HG03378 (cell line): ENCODE results near the gene SNX15.
"Not testable (repeated sequence)": the region's sequence is repeated elsewhere in the genome, so short reads cannot be mapped to it uniquely, and the experiment has no call there.

Experiments used
- ATAC-seq: cut with Tn5 transposase; IDR thresholded peaks from one replicate; pipeline ENCODE4 v1.9.1; 2021; ENCODE audit warnings: mild to moderate bottlenecking, moderate library complexity; ENCODE audit not compliant: unreplicated experiment

The SNX15 gene, protein sequence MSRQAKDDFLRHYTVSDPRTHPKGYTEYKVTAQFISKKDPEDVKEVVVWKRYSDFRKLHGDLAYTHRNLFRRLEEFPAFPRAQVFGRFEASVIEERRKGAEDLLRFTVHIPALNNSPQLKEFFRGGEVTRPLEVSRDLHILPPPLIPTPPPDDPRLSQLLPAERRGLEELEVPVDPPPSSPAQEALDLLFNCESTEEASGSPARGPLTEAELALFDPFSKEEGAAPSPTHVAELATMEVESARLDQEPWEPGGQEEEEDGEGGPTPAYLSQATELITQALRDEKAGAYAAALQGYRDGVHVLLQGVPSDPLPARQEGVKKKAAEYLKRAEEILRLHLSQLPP

DNA sequence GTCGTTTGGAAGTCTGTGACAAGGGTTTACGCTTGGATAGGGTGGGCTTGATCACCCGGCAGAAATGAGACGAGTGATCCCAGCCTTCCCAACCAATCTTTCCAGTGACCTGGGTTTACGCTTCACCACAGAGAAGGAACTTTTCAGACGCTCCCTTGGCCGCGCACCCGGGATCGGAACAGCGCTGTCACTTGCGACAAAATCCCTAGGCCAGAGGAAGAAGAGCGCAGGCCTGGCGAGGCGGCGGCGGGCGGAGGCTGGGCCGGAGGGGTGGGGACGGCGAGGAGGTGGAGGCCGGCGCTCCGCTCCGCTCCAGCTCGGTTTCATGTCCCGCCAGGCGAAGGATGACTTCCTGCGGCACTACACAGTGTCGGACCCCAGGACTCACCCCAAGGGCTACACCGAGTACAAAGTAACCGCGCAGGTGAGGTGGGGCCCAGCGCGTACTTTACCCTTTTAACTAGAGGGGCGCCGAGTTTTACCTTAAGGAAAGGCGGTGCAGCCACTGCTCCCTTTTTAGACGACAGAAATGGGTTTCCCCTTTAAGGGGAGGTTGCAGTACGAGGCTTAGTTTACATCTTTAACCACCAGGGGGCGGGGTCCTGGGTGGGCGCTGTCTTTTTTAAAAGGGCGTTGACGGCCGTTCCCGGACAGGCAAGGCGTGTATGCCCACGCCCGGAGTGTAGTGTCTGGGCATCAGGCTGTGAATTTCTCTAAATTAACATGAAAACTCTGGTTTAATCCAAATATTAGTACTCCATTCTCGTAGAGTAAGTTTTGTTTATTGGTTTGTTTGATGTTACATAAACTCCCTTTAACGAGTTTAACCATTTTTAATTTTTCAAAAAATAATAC lies at the start of gene SNX15:
SNX15 (plus strand) TSS at position 227 of the 855 bp plus-strand sequence; CDS start at position 326, 99 bp downstream.
- ATAC-seq = peak; percentile 85

DNA sequence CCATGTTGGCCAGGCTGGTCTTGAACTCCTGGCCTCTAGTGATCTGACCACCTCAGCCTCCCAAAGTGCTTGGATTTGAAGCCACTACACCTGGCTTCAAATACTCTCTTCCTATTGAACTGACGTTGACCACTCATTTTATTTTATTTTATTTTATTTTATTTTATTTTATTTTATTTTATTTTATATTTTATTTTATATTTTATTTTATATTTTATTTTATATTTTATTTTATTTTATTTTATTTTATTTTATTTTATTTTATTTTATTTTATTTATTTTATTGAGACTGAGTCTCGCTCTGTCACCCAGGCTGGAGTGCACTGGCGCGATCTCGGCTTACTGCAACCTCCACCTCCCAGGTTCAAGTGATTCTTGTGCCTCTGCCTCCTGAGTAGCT lies 43.9 kb upstream of the SNX15 start:
- not testable (repeated sequence) for ATAC-seq

DNA sequence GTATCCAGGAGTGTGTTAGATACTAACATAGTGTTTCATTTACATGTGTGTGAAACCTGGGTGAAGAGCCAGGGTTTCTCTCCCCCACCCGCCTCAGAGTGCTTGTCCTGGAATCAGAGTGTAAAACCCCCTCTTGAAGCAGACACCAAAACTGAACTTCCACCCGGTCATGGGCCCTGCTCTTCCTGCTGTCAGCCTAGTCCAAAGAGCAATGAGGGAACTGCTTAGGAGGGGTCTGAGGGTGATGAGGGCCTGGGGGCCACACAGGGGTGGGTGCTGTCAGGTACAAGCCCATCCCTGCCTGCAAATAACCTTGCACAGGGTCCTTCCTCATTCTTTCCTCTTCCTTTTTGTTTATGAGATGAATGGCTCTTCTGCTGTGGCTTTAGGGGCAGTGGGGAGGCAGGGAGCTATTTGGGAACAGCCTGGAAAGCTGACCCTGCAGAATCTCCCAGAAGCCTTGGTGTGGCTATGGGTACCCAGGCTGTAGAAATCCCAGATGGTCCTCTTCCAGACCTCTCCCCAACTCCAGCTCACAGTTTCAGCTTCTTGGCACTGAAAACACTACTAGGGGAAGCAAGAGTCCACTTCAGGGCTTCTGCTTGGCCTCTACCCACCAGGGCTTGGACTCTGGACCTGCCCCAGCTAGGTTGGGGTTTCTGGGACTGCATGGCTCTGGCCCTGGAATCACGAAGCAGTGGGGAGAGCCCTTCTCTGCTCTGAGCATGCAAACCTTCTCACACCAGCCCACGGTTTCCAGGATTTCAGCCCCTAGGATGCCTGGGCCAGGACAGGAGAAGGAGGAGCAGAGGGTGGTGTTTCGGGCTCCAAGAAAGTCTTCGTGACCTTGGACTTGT lies 39.0 kb upstream of the SNX15 start:
- ATAC-seq = no peak

DNA sequence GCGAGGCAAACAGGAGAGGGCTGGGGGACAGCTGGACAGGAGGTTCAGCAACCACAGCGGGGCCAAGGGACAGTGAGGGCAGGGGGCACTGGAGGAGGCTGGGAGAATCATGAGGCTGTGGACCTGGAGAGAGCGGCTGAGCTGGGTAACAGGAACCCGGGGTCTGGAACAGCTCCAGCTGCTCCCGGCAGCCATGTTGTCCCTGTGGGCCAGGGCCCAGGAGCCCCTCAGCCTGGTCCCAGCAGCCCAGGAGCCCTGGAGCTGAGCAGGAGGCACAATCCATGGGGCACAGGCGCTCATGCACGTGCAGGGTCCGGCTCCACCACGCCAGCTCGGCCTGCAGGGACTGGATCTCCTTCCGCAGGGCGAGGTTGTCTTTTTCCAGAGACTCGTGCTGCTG lies 37.8 kb upstream of the SNX15 start:
- ATAC-seq = no peak

DNA sequence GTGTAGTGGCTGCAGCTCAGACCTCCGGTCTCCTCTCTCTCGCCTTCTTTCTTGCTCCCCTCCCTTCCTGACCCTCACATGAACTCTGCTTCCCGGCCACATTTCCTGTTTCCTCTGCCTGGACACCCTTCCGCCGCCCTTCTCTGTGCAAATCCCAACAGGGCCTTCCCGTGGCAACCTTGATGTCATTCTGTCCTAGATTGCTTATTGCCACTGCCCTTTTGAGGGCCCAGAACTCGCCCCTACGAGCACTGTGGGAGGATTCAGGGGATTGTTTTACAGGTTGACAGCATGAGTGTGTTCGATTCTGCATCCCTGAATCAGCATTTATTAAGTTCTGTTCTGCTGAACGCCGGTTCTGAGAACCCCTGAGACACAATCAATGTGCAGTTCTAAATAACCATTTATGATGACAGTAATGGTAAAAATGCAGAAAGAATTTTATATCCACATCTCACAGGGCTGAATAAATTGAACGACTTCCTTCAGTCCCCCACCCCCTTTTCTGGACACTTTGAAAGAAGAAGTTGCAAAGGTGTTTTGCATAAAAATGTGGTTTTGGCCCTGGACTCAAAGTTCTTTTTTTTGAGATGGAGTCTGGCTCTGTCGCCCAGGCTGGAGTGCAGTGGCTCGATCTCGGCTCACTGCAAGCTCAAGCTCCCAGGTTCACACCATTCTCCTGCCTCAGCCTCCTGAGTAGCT lies 36.9 kb upstream of the SNX15 start:
- ATAC-seq = no peak

DNA sequence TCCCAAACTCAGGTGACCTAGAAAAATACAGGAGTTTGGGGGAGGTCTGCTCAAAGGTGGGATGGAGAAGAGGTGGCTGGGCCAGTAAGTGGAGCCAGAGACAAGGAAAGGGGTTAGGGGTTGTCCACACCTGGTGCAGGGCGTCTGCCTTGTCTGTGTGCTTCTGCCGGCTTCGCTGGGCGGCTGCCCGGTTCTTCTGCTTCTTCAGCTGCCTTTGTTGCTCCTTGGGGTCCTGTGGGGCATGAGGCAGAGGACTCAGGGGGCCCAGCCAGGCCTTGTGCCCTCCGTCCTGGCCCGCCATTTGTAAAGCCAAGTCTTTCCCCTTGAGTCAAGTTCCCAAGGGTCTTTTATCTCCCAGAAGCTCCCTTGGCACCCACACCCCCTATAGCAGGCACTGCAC lies 32.9 kb upstream of the SNX15 start:
- no peak for ATAC-seq

DNA sequence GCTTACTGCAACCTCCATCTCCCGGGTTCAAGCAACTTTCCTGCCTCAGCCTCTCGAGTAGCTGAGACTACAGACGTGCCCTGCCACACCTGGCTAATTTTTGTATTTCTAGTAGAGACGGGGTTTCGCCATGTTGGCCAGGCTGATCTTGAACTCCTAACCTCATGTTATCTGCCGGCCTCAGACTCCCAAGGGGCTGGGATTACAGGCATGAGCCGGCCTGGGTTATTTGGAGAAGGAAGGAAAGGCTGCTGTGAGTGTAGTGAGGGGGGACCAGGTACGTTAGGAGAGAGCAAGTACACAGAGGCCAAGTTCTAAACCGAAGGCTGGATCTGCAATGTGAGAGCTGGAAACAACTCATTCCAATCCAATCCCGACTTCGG lies 30.9 kb upstream of the SNX15 start:
- ATAC-seq = no peak

DNA sequence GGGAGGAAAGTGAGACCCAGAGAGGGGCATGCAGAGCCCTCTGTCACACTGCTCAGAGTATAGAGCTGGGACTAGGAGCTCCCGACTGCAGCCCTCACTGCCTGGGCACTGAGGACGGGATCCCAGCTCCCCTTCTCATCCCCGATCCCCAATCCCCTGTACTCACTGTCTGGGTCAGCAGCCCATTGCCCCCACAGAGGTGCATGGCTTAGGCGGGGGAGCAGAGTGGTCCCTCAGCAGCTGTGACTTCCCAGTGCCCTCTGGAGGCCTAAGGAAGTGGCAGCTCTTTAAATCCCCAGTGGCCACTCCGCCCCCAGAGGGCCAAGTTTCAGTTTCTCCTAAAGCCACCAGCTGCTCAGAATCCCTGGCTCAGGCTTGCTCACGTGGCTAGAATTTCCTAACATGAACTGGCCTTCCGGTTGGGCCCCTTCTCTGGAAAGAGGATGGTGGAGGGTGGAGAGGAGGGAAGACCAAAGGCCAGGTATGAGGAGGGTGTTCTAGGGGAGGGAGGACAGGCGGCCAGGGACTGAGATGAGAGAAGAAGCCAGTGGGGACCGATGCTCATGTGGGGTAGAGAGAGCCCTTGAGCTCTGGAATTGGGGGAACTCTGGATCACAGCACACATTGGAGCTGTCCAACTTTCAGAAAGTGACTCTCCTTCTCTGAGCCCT lies 30.4 kb upstream of the SNX15 start, which contains the start of gene BATF2:
BATF2 (minus strand) TSS at position 262 of the 671 bp plus-strand sequence; CDS start at position 205, 57 bp downstream.
- ATAC-seq = no peak

DNA sequence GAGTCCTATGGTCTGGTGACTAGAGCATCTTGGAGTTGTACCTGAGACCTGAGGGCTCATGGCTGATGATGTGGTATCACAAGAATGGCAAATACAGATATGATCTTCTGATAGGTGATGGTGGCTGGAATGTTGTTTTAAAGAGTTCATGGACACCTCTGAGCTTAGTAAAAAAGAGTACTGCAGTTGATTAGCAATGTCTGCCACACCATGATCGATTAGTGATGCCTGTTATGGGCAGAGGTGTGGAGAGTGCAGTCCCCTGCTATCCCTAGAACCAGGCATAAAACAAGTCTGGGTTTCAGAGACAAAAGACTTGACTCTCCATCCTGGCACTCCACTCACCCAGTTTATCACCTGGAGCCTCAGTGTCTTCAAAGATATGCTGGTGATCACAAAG lies 29.1 kb upstream of the SNX15 start:
- ATAC-seq = no peak

DNA sequence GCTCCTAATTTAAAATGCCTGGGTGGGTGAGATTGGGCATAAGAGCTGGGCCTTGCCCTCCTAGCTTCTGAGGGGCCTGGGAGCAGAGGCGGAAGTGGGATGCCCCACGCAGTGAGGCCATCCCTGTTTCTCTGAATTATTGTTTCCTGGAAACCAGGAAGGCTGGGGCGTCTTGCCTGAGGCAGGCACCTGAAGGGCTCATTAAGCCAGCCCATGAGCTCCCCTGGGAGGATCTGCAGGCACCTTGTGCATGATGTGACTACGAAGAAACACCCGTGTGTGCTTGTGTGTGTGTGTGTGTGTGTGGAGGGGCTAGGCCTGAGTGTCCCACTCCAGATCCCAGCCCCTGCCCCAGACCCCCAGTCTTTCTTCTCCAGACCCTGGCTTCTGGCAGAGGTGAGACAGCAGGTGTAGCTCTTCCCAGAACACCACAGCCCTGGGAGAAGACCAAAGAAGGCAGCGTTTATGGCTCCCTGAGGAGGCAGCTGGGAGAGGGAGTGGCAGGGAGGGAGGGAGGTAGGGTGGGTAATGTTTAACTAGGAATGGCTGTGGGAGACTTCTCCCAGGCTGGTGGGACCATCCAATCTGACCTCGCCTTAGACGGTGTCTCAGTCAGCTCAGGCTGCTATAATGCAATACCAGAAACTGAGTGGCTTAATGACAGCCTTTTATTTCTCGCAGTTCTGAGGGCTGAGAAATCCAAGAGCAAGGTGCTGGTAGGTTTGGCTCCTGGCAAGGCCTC lies 28.4 kb upstream of the SNX15 start:
- no peak for ATAC-seq

DNA sequence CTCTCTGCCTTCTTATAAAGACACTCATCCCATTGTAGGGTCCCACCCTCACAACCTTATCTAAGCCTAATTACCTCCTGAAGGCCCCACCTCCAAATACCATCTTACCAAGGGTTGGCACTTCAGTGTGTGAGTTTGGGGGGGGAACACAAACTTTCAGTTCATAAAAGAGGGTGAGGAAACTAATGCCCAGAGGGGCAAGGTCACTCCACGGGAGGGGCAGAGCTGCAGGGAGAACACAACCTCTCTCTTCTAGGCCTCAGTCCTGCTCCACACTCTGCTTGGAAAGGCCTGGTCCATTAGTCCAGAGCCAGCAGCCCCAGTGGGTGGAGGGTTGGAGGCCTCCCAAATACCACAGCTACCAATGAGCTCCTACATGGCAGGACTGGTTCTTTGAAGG lies 27.8 kb upstream of the SNX15 start:
- no peak for ATAC-seq

DNA sequence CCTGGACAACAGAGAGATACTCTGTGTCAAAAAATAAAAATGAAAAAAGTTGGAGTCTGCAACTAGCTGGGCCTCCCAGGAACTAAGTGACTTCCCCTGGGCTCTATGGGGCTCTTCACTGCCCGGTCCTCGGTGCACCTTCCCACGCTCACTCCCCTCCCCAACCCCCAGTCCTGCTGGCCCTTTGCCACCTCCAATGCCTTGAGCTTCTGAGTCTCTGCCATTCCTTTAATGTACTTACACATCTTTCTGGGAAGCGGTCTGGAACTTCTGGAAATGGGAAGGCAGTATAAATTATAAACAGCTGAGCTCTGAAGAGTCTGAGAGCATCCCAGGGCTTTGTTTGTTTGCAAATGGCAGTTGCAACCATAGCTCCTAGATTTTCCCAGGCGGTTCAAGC lies 24.5 kb upstream of the SNX15 start:
- no peak for ATAC-seq

DNA sequence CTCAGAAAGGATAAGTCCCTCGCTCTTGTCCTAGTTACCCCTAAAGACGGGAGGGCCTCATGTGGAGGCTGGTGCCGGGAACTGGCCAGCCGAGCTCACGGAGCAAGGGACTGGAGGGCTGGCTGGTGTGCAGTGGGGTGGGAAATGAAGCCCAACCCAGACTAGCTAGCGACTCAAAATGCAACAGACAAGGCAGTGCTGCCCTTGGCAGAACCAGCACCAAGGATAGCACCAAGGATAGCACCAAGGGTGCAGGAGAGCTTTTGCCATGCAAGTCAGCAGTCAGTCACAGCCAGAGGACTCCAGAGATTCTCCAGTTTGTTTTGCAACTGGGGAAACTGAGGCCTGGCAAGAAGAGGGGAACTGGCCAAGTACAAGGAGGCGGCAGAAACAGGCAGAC lies 24.0 kb upstream of the SNX15 start:
- no peak for ATAC-seq

DNA sequence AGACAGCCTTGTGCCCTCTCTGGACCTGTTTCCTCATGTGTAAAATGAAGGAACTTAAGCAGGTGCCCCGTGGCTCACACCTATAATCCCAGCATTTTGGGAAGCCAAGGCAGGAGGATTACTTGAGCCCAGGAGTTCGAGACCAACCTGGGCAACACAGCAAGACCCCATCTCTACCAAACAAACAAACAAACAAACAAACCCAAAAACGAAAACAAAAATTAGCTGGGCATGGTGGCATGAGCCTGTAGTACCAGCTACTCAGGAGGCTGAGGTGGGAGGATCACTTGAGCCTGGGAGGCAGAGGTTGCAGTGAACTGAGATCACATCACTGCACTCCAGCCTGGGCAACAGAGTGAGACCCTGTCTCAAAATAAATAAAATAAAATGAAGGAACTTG lies 23.3 kb upstream of the SNX15 start:
- ATAC-seq = not testable (repeated sequence)

DNA sequence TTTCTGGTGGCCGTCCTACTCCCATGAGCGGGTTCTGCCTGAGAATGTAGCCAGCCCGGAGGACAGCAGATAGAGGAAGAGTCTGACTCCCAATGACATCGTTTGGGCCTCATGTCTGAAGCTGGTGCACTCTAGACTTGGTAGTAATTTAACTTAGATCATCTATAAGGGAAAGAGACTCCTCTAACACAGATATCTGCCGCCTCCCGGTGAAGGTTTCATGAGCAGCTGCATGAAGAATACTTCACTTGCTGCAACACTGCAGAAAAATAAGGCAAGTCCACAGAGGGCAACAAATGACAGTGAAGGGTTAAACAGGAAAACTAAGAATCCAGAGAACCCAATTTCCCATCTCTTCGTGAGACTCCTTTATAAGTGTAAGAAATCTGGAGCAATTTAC lies 19.2 kb upstream of the SNX15 start:
- ATAC-seq = no peak

DNA sequence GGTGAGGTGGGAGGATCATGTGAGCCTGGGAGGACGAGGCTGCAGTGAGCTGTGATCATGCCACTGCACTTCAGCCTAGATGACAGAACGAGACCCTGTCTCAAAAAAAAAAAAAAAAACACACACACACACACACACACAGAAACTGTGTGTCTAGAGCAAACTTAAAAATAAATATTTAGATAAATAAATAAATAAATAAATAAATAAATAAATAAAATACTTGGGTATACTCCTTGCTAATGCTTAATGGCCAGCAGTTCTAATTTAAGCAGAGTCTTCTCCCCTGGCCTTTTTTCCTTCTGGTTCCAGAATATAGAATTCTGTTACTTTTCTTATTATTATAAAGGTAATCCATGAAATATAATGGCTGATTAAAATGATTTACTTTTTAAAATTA lies 18.4 kb upstream of the SNX15 start:
- ATAC-seq = no peak

DNA sequence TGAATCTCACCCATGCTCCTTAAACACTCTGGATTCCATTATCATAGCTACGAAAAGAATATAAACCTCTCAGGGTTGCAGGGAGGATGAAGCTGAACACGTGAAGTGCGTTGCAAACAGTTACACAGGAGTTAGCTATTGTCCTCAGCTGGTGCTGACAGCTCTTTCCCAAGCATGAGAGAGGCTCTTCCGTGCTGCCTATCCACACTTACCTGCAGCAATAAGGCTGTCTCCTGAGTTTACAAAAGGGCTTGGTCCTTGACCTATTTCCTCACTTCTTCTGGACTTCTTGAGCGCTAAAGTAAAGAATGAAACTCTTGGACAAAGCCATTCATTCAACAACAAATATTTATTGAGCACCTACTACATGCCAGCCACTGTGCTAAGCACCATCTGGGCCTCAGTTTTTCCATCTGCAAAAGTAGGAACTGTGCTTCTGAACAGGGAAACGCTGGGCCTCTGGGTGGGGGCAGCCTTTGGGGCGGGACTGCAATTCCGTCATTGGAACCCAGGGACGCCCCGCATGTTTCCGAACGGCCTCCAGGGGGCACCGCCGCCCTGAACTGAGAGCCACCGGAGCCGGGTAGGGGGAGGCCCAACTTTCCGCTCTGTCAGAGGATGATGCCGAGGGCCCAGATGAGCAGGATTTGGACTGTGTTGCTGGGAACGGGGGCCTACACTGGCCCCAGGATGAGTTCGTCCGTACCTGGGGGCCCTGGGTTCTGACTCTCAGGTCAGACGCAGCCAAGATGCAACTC lies 13.9 kb upstream of the SNX15 start:
- ATAC-seq = peak; percentile 59

DNA sequence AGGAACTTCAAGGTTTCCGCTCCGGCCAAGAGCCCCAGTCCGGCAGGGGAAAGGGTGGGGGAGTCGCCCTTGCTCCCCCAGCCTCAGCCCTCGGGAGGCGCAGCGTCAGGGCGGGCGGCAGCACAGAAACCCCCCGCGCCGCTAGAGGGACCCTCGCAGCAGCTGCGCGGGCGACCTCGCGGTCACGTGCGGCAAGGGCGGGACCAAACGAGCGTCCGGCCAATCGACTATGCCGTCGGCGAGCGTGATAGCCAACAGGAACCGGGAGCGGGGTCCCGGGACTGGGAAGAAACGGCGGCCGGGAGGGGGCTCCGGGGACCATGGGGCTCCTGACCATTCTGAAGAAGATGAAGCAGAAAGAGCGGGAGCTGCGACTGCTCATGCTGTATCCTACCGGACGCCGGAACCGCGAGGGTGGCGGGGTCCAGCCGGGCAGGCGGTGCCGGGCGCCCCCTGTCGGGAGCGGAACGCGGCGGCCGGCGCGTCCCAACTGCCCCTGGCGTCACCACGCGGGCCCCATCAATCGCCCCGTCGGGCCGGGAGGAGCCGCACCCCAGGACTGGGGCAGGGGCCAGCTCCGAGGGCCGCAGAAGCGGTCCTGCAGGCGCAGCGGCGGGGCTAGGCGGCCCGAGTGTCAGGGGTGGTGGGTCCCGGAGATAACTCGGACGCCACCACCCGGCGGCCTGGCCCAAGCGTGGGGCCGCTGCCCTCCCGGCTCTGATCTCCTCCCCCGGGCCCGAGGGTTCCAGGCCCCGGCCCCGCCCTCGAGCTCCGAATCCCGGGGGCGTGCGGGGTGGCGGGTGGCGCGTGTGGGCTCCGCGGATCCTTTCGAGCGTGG lies 13.1 kb upstream of the SNX15 start, which contains the start of gene ARL2:
ARL2 (plus strand) TSS at position 273 of the 838 bp plus-strand sequence; CDS start at position 321, 48 bp downstream.
- peak; percentile 50 for ATAC-seq
